HT-29 (cell line): Measurements from ENCODE around the gene LY6G5C. TPM values are rescaled to one million over a fixed set of nuclear protein-coding genes. Genes with fewer than 3 reads are reported as not detected.

ENCODE experiments used
- small RNA-seq: library from RNA; depleted of rRNA; stranded (forward); fragments of <200 nt; gene quantifications from one replicate; pipeline ENCODE3, GENCODE V24; 2014
- total RNA-seq: library from RNA; depleted of rRNA; stranded (reverse); fragments of >200 nt; shearing (Covaris generic); gene quantifications from 2 replicates; pipeline ENCODE4 v1.2.3, GENCODE V29; 2014; rRNA removed

LY6G5C gene
- total RNA-seq, 1 experiment from 2014 or later, result 0.76 TPM

Small RNA genes lying within 50 kb of the gene (small RNA-seq; reads per million reads assigned to genes)
- gene LY6G6D, result not detected
- not detected for gene MIR4646
- not detected for gene MIR6832
- not detected for gene RF00019

Other genes with a start within 250 kb of the LY6G5C start
- 0.66 and 0.89 TPM in 2 replicates for gene MICB, start 182.9 kb downstream of the LY6G5C start, total RNA-seq
- not detected in 2 replicates for gene MCCD1, start 152.1 kb downstream of the LY6G5C start, total RNA-seq
- 685 and 711 TPM in 2 replicates for gene DDX39B, start 139.1 kb downstream of the LY6G5C start, total RNA-seq
- not detected in 2 replicates for gene ATP6V1G2, start 134.5 kb downstream of the LY6G5C start, total RNA-seq
- gene NFKBIL1, start 133.5 kb downstream of the LY6G5C start, total RNA-seq, result 26.4 and 29.2 TPM in 2 replicates
- gene LTA, start 108.8 kb downstream of the LY6G5C start, total RNA-seq, result not detected in 2 replicates
- gene TNF, start 105.5 kb downstream of the LY6G5C start, total RNA-seq, result 0.08 TPM in 1 of 2 replicates, not detected in the other
- 0.13 TPM in 1 of 2 replicates, not detected in the other for gene LTB, start 98.6 kb downstream of the LY6G5C start, total RNA-seq
- not detected in 2 replicates for gene LST1, start 94.8 kb downstream of the LY6G5C start, total RNA-seq
- not detected in 2 replicates for gene NCR3, start 88.1 kb downstream of the LY6G5C start, total RNA-seq
- not detected in 2 replicates for gene AIF1, start 65.8 kb downstream of the LY6G5C start, total RNA-seq
- 128 and 172 TPM in 2 replicates for gene PRRC2A, start 60.4 kb downstream of the LY6G5C start, total RNA-seq
- gene BAG6, start 28.4 kb downstream of the LY6G5C start, total RNA-seq, result 307 and 336 TPM in 2 replicates
- gene APOM, start 25.2 kb downstream of the LY6G5C start, total RNA-seq, result 1.8 and 4.2 TPM in 2 replicates
- 24.7 and 29.1 TPM in 2 replicates for gene C6orf47, start 20.3 kb downstream of the LY6G5C start, total RNA-seq
- gene GPANK1, start 16.1 kb downstream of the LY6G5C start, total RNA-seq, result 11.7 and 17.2 TPM in 2 replicates
- 219 and 225 TPM in 2 replicates for gene CSNK2B, start 15.0 kb downstream of the LY6G5C start, total RNA-seq
- gene LY6G5B, start 11.1 kb downstream of the LY6G5C start, total RNA-seq, result 3.5 and 3.6 TPM in 2 replicates
- 32.5 and 37.9 TPM in 2 replicates for gene ABHD16A, start 22.3 kb upstream of the LY6G5C start, total RNA-seq
- gene LY6G6F, start 25.8 kb upstream of the LY6G5C start, total RNA-seq, result not detected in 2 replicates
- gene LY6G6D, start 34.3 kb upstream of the LY6G5C start, total RNA-seq, result not detected in 2 replicates
- not detected in 2 replicates for gene LY6G6C, start 40.7 kb upstream of the LY6G5C start, total RNA-seq
- gene MPIG6B, start 42.3 kb upstream of the LY6G5C start, total RNA-seq, result 0.18 TPM in 1 of 2 replicates, not detected in the other
- 107 and 116 TPM in 2 replicates for gene DDAH2, start 48.2 kb upstream of the LY6G5C start, total RNA-seq
- 914 and 960 TPM in 2 replicates for gene CLIC1, start 55.5 kb upstream of the LY6G5C start, total RNA-seq
- gene MSH5, start 58.9 kb upstream of the LY6G5C start, total RNA-seq, result 19.6 and 20.9 TPM in 2 replicates
- gene SAPCD1, start 81.6 kb upstream of the LY6G5C start, total RNA-seq, result 6.3 and 11.6 TPM in 2 replicates
- gene VWA7, start 96.3 kb upstream of the LY6G5C start, total RNA-seq, result 5.6 and 11.2 TPM in 2 replicates
- 128 and 138 TPM in 2 replicates for gene VARS1, start 114.7 kb upstream of the LY6G5C start, total RNA-seq
- gene LSM2, start 125.9 kb upstream of the LY6G5C start, total RNA-seq, result 77.4 and 93.6 TPM in 2 replicates
- gene HSPA1L, start 134.2 kb upstream of the LY6G5C start, total RNA-seq, result 0.64 and 1.3 TPM in 2 replicates
- gene HSPA1A, start 134.5 kb upstream of the LY6G5C start, total RNA-seq, result 379 and 403 TPM in 2 replicates
- gene HSPA1B, start 146.7 kb upstream of the LY6G5C start, total RNA-seq, result 655 TPM in 2 replicates
- 82.3 and 87.1 TPM in 2 replicates for gene NEU1, start 181.8 kb upstream of the LY6G5C start, total RNA-seq
- gene SLC44A4, start 197.9 kb upstream of the LY6G5C start, total RNA-seq, result 101 and 124 TPM in 2 replicates
- 85.9 and 98.5 TPM in 2 replicates for gene EHMT2, start 216.6 kb upstream of the LY6G5C start, total RNA-seq
- gene ZBTB12, start 221.0 kb upstream of the LY6G5C start, total RNA-seq, result 12.6 and 13.6 TPM in 2 replicates
- gene C2, start 246.7 kb upstream of the LY6G5C start, total RNA-seq, result 0.28 and 0.91 TPM in 2 replicates